HepG2 (cell line): ENCODE measurements around the gene DDX10. TPM values are rescaled to one million over a fixed set of nuclear protein-coding genes. Genes with fewer than 3 reads are reported as not detected.

Experiments used
- ATAC-seq: fragments of 200-7000 bp; cut with Tn5 transposase; 3 replicates; pipeline ENCODE4 v1.9.1; 2020; ENCODE audit warnings: mild to moderate bottlenecking, moderate library complexity
- BruUV-seq: library from RNA; stranded (reverse); fragments of 400-500 nt; replicated peaks from 2 replicates; lab custom pipeline; 2021; lab: Mats Ljungman, UMichigan
- CTCF ChIA-PET: fragments of 300-600 bp; formaldehyde crosslinking; extraction: SDS; loops from one replicate; lab custom pipeline; 2021; ENCODE audit warnings: low total read pairs, inconsistent platforms, low intra/inter-chr PET ratio; lab: Yijun Ruan, JAX
- POLR2A ChIA-PET: fragments of 350-600 bp; sonication (Branson Sonifier 250); formaldehyde crosslinking; loops from one replicate; lab custom pipeline; 2020; ENCODE audit warnings: antibody characterized with exemption, inconsistent platforms; lab: Yijun Ruan, JAX
- DNase-seq: peaks from one replicate; pipeline ENCODE4 v3.0.0-alpha.2; 2015; ENCODE audit warnings: low spot score
- FAIRE-seq: peaks from 3 replicates; lab custom pipeline; 2011; peaks lifted over from hg19 to GRCh38; lab: Jason Lieb, UNC
- H2AFZ ChIP-seq: one replicate; pipeline ENCODE4 v1.6.1; 2011; ENCODE audit warnings: low read length, inconsistent platforms
- H3K27ac ChIP-seq: fragments of 300-600 bp; 3 replicates; pipeline ENCODE4 v1.8.0; 2011; ENCODE audit warnings: mixed run types, mild to moderate bottlenecking, mixed read lengths, low read length, inconsistent platforms; ENCODE audit not compliant: insufficient read depth; ENCODE audit errors: extremely low read length
- H3K27me3 ChIP-seq, 2 experiments: fragments of 200-600 bp in 1 of 2; 2 replicates in 1 of 2; 3 replicates in 1 of 2; pipeline versions ENCODE4 v1.6.0 to v1.8.0; 2011; ENCODE audit warnings: low read length in 2 of 2, mild to moderate bottlenecking in 2 of 2, moderate library complexity in 2 of 2, inconsistent platforms in 1 of 2; ENCODE audit not compliant: insufficient read depth in 2 of 2, control insufficient read depth in 1 of 2
- H3K36me3 ChIP-seq, 2 experiments: fragments of 200-600 bp in 1 of 2; replicated peaks in 1 of 2; 2 replicates in 1 of 2; 3 replicates in 1 of 2; pipeline versions ENCODE4 v1.5.1 to v1.8.0; 2011; ENCODE audit warnings: low read length in 2 of 2, inconsistent platforms in 1 of 2; ENCODE audit not compliant: insufficient read depth in 2 of 2, control insufficient read depth in 1 of 2
- H3K4me1 ChIP-seq: 2 replicates; pipeline ENCODE4 v1.5.1; 2012; ENCODE audit warnings: low read length, inconsistent platforms; ENCODE audit not compliant: insufficient read depth
- H3K4me2 ChIP-seq: 2 replicates; pipeline ENCODE4 v1.6.0; 2011; ENCODE audit warnings: low read depth, low read length, inconsistent platforms
- H3K4me3 ChIP-seq, 3 experiments: fragments of 200-600 bp in 1 of 3; sonication (generic), shearing (Covaris generic) in 1 of 3; replicated peaks in 1 of 3; 2 replicates each; pipeline ENCODE4 v1.5.1; 2011 to 2016; ENCODE audit warnings: low read length in 3 of 3, inconsistent platforms in 2 of 3, low read depth in 2 of 3, mild to moderate bottlenecking in 2 of 3, control low read depth in 1 of 3, mixed read lengths in 1 of 3; ENCODE audit not compliant: insufficient read depth in 1 of 3
- H3K79me2 ChIP-seq: one replicate; pipeline ENCODE4 v1.6.1; 2011; ENCODE audit warnings: low read length, inconsistent platforms; ENCODE audit not compliant: insufficient read depth
- H3K9ac ChIP-seq: 2 replicates; pipeline ENCODE4 v1.6.0; 2011; ENCODE audit warnings: mild to moderate bottlenecking, low read depth, low read length, inconsistent platforms; ENCODE audit not compliant: insufficient read depth
- H3K9me3 ChIP-seq: 2 replicates; pipeline ENCODE4 v1.5.1; 2012; ENCODE audit warnings: mild to moderate bottlenecking, low read length
- H4K20me1 ChIP-seq: 2 replicates; pipeline ENCODE4 v1.6.0; 2011; ENCODE audit warnings: inconsistent platforms, mild to moderate bottlenecking, low read length, moderate library complexity; ENCODE audit not compliant: insufficient read depth
- NFATC3 ChIP-seq: sonication (generic); formaldehyde crosslinking; IDR thresholded peaks from 2 replicates; pipeline ENCODE4 v1.5.1; 2020; ENCODE audit warnings: mild to moderate bottlenecking, missing genetic modification reagents
- RFXAP ChIP-seq: sonication (generic); formaldehyde crosslinking; IDR thresholded peaks from 2 replicates; pipeline ENCODE4 v1.4.0; 2020; ENCODE audit warnings: missing genetic modification reagents, borderline replicate concordance
- YEATS4 ChIP-seq: sonication (generic); formaldehyde crosslinking; IDR thresholded peaks from 2 replicates; pipeline ENCODE4 v1.4.0; 2020; ENCODE audit warnings: missing genetic modification reagents, borderline replicate concordance
- ZNF138 ChIP-seq: sonication (generic); formaldehyde crosslinking; IDR thresholded peaks from 2 replicates; pipeline ENCODE4 v1.5.0; 2020; ENCODE audit warnings: mild to moderate bottlenecking, low read depth, missing genetic modification reagents
- ZNF441 ChIP-seq: sonication (generic); formaldehyde crosslinking; IDR thresholded peaks from 2 replicates; pipeline ENCODE4 v1.7.0; 2021; ENCODE audit warnings: missing genetic modification reagents, borderline replicate concordance
- ZNF614 ChIP-seq: IDR thresholded peaks from 2 replicates; pipeline ENCODE4 v1.6.1; 2018; ENCODE audit warnings: missing biosample characterization, missing genetic modification reagents, inconsistent platforms, borderline replicate concordance
- ZNF615 ChIP-seq: sonication (generic); formaldehyde crosslinking; IDR thresholded peaks from 2 replicates; pipeline ENCODE4 v1.5.0; 2020; ENCODE audit warnings: mild to moderate bottlenecking, missing genetic modification reagents, borderline replicate concordance
- ZNF660 ChIP-seq: sonication (generic); formaldehyde crosslinking; IDR thresholded peaks from 2 replicates; pipeline ENCODE4 v1.5.1; 2020; ENCODE audit warnings: mild to moderate bottlenecking, low read depth, missing genetic modification reagents, borderline replicate concordance
- WGBS: methylation state at CpG from one replicate; pipeline ENCODE4 v1.1.6; 2017; ENCODE audit warnings: low lambda C conversion rate; 5-methylcytosine and 5-hydroxymethylcytosine counted together
- in situ Hi-C: cut with HindIII; loops from 2 replicates; pipeline ENCODE4 v1.10.0; 2017; ENCODE audit warnings: low pct_unique_long_range_greater_than_20kb; ENCODE audit not compliant: extremely low pct_ligation_motif_present
- intact Hi-C: fragments of 100-400 bp; cut with micrococcal nuclease; formaldehyde crosslinking; loops from one replicate; pipeline ENCODE4 v1.10.0; 2022; ENCODE audit not compliant: unreplicated experiment
- polyA plus RNA-seq, 8 experiments: library from polyadenylated mRNA; depleted of rRNA in 3 of 8; stranded (reverse) in 7 of 8; unstranded in 1 of 8; fragments of >200 nt; fragmentation: Illumina TruSeq in 4 of 8; extraction: Trizol in 4 of 8; gene quantifications; 2 replicates each; pipeline versions ENCODE4 v1.2.1 to v1.2.3, GENCODE V29; 2011 to 2016; ENCODE audit warnings: low read depth in 4 of 8, missing spikeins in 1 of 8, mixed read lengths in 1 of 8; ENCODE audit not compliant: insufficient read depth in 1 of 8
- total RNA-seq, 5 experiments: library from RNA; depleted of rRNA; stranded (reverse); fragments of >200 nt; fragmentation: Illumina TruSeq; extraction: Trizol; gene quantifications; 2 replicates each; pipeline ENCODE4 v1.2.3, GENCODE V29; 2016; ENCODE audit warnings: low read depth in 1 of 5
- TF ChIP-seq, protein P1 (sequence below): sonication (generic); formaldehyde crosslinking; IDR thresholded peaks from 2 replicates; pipeline ENCODE4 v1.4.0; 2020; ENCODE audit warnings: missing genetic modification reagents
- TF ChIP-seq, protein P2 (sequence below): sonication (generic); formaldehyde crosslinking; IDR thresholded peaks from 2 replicates; pipeline ENCODE4 v1.5.0; 2020; ENCODE audit warnings: missing genetic modification reagents
- TF ChIP-seq, protein P3 (sequence below), 2 experiments: sonication (generic) in 1 of 2; formaldehyde crosslinking in 1 of 2; IDR thresholded peaks; 2 replicates each; pipeline versions ENCODE4 v1.5.1 to v1.6.1; 2011 to 2020; ENCODE audit warnings: borderline replicate concordance in 1 of 2, low read depth in 1 of 2, low read length in 1 of 2, mild to moderate bottlenecking in 1 of 2, missing genetic modification reagents in 1 of 2, moderate library complexity in 1 of 2
- TF ChIP-seq, protein P4 (sequence below): fragments of 450-650 bp; IDR thresholded peaks from 2 replicates; pipeline ENCODE4 v1.6.1; 2016
- TF ChIP-seq, protein P5 (sequence below): sonication (generic); formaldehyde crosslinking; IDR thresholded peaks from 2 replicates; pipeline ENCODE4 v1.4.0; 2020; ENCODE audit warnings: missing genetic modification reagents

The DDX10 gene
- total and polyA plus RNA-seq, 2 of the 13 experiments (the other 11 are each of a cell fraction or from before 2014, with no cell fraction given) = 17.0 to 32.0 TPM

DNA sequence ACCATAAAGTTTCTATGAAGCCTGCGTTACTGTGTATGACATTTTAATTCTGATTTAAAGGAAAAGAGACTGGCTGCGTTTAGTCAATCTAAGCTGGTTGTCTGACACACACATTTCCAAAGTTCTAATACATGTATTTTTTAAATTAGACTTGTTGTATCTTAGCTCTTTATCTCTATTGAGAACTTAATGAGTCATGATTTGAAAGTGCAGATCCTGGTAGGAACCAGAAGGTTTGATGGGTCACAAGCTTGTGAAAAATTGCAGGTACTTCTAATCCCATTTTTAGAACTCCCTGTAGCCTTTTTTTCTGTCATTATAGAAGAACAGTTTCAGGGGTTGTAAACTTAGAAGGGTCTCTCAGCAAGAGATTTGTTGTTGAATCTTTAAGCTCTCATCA, 210.3 kb downstream of the DDX10 start:
- Histone ChIP-seq H3K36me3 (no peaks in the 10 kb centered on the region), H3K4me3 (no peak overlapping the region), H3K27me3 (no peaks in the 10 kb centered on the region), H4K20me1 (no peaks in the 10 kb centered on the region), H3K9me3 (no peaks in the 10 kb centered on the region), H3K9ac (no peak overlapping the region), H3K27ac (no peak overlapping the region), H3K79me2 (no peaks in the 10 kb centered on the region), H3K4me1 (peaks cover 10% of the 10 kb centered on the region), H2AFZ (no peak overlapping the region), H3K4me2 (no peak overlapping the region)
- no TSS peak for BruUV-seq
- intact Hi-C loops = no loop called here
- FAIRE-seq (no peak), DNase-seq (no peak), ATAC-seq (no peak)
- in situ Hi-C loops = no loop called here
- ChIA-PET POLR2A (no interaction called here), CTCF (no interaction called here)
- 95% methylated on average over 2 of the region's 2 CpGs for WGBS
- TF ChIP-seq ZNF614 (CRISPR knock-in tag) (no peak), RFXAP (CRISPR knock-in tag) (no peak), ZNF138 (CRISPR knock-in tag) (no peak), YEATS4 (no peak), ZNF441 (no peak), NFATC3 (CRISPR knock-in tag) (no peak), ZNF660 (no peak), ZNF615 (CRISPR knock-in tag) (no peak)
- TF ChIP-seq, protein P1, sequence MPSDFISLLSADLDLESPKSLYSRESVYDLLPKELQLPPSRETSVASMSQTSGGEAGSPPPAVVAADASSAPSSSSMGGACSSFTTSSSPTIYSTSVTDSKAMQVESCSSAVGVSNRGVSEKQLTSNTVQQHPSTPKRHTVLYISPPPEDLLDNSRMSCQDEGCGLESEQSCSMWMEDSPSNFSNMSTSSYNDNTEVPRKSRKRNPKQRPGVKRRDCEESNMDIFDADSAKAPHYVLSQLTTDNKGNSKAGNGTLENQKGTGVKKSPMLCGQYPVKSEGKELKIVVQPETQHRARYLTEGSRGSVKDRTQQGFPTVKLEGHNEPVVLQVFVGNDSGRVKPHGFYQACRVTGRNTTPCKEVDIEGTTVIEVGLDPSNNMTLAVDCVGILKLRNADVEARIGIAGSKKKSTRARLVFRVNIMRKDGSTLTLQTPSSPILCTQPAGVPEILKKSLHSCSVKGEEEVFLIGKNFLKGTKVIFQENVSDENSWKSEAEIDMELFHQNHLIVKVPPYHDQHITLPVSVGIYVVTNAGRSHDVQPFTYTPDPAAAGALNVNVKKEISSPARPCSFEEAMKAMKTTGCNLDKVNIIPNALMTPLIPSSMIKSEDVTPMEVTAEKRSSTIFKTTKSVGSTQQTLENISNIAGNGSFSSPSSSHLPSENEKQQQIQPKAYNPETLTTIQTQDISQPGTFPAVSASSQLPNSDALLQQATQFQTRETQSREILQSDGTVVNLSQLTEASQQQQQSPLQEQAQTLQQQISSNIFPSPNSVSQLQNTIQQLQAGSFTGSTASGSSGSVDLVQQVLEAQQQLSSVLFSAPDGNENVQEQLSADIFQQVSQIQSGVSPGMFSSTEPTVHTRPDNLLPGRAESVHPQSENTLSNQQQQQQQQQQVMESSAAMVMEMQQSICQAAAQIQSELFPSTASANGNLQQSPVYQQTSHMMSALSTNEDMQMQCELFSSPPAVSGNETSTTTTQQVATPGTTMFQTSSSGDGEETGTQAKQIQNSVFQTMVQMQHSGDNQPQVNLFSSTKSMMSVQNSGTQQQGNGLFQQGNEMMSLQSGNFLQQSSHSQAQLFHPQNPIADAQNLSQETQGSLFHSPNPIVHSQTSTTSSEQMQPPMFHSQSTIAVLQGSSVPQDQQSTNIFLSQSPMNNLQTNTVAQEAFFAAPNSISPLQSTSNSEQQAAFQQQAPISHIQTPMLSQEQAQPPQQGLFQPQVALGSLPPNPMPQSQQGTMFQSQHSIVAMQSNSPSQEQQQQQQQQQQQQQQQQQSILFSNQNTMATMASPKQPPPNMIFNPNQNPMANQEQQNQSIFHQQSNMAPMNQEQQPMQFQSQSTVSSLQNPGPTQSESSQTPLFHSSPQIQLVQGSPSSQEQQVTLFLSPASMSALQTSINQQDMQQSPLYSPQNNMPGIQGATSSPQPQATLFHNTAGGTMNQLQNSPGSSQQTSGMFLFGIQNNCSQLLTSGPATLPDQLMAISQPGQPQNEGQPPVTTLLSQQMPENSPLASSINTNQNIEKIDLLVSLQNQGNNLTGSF (CRISPR knock-in tag) = no peak
- TF ChIP-seq, protein P2, sequence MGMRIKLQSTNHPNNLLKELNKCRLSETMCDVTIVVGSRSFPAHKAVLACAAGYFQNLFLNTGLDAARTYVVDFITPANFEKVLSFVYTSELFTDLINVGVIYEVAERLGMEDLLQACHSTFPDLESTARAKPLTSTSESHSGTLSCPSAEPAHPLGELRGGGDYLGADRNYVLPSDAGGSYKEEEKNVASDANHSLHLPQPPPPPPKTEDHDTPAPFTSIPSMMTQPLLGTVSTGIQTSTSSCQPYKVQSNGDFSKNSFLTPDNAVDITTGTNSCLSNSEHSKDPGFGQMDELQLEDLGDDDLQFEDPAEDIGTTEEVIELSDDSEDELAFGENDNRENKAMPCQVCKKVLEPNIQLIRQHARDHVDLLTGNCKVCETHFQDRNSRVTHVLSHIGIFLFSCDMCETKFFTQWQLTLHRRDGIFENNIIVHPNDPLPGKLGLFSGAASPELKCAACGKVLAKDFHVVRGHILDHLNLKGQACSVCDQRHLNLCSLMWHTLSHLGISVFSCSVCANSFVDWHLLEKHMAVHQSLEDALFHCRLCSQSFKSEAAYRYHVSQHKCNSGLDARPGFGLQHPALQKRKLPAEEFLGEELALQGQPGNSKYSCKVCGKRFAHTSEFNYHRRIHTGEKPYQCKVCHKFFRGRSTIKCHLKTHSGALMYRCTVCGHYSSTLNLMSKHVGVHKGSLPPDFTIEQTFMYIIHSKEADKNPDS = no peak
- TF ChIP-seq, protein P3, sequence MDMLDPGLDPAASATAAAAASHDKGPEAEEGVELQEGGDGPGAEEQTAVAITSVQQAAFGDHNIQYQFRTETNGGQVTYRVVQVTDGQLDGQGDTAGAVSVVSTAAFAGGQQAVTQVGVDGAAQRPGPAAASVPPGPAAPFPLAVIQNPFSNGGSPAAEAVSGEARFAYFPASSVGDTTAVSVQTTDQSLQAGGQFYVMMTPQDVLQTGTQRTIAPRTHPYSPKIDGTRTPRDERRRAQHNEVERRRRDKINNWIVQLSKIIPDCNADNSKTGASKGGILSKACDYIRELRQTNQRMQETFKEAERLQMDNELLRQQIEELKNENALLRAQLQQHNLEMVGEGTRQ (IDR thresholded peaks at IDR 0.05; ENCODE audit: low read depth, low read length) = no peak
- TF ChIP-seq, protein P3 (CRISPR knock-in tag; IDR thresholded peaks at IDR 0.05; ENCODE audit: borderline replicate concordance) = no peak
- TF ChIP-seq, protein P4, sequence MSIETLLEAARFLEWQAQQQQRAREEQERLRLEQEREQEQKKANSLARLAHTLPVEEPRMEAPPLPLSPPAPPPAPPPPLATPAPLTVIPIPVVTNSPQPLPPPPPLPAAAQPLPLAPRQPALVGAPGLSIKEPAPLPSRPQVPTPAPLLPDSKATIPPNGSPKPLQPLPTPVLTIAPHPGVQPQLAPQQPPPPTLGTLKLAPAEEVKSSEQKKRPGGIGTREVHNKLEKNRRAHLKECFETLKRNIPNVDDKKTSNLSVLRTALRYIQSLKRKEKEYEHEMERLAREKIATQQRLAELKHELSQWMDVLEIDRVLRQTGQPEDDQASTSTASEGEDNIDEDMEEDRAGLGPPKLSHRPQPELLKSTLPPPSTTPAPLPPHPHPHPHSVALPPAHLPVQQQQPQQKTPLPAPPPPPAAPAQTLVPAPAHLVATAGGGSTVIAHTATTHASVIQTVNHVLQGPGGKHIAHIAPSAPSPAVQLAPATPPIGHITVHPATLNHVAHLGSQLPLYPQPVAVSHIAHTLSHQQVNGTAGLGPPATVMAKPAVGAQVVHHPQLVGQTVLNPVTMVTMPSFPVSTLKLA = no peak
- TF ChIP-seq, protein P5, sequence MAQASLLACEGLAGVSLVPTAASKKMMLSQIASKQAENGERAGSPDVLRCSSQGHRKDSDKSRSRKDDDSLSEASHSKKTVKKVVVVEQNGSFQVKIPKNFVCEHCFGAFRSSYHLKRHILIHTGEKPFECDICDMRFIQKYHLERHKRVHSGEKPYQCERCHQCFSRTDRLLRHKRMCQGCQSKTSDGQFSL (CRISPR knock-in tag) = no peak
